Ascending aorta (tissue), 2 donors: ENCODE results near the gene PRKCA. TPM values are rescaled to one million over a fixed set of nuclear protein-coding genes. Genes with fewer than 3 reads are reported as not detected.

Experiments
- DNase-seq, 2 donors: peaks; one replicate each; pipeline ENCODE4 v3.0.0-alpha.2; 2019; ENCODE audit warnings: low spot score in 2 of 2
- H3K27ac ChIP-seq, 2 donors: fragments of 200-600 bp; sonication (generic); one replicate each; pipeline ENCODE4 v1.5.1; 2016 to 2017; ENCODE audit warnings: mild to moderate bottlenecking in 1 of 2
- H3K27me3 ChIP-seq: fragments of 200-600 bp; sonication (generic); one replicate; pipeline ENCODE4 v1.5.1; 2017
- H3K36me3 ChIP-seq, 2 donors: fragments of 200-600 bp; sonication (generic); one replicate each; pipeline ENCODE4 v1.5.1; 2016
- H3K4me1 ChIP-seq, 2 donors: fragments of 200-600 bp; sonication (generic); one replicate each; pipeline ENCODE4 v1.5.1; 2016 to 2017; ENCODE audit warnings: mild to moderate bottlenecking in 1 of 2
- H3K4me3 ChIP-seq, 2 donors: fragments of 200-600 bp; sonication (generic); one replicate each; pipeline ENCODE4 v1.5.1; 2016 to 2017; ENCODE audit warnings: mild to moderate bottlenecking in 1 of 2
- H3K9me3 ChIP-seq, 2 donors: fragments of 200-600 bp; sonication (generic); one replicate each; pipeline ENCODE4 v1.5.1; 2016
- CTCF ChIP-seq, 3 experiments: fragments of 200-600 bp in 2 of 3; fragments of 450-650 bp in 1 of 3; sonication (generic) in 2 of 3; IDR thresholded peaks; one replicate each; pipeline ENCODE4 v1.5.1; 2016 to 2019; ENCODE audit warnings: antibody characterized with exemption in 3 of 3, mild to moderate bottlenecking in 1 of 3, moderate library complexity in 1 of 3
- intact Hi-C: fragments of 100-400 bp; cut with DNase I; formaldehyde crosslinking; loops from one replicate; pipeline ENCODE4 v1.15.1; 2023
- total RNA-seq: library from RNA; depleted of rRNA; stranded (reverse); fragments of >200 nt; gene quantifications from one replicate; pipeline ENCODE4 v1.1.0, GENCODE V29; 2016

The PRKCA gene
- total RNA-seq, 1 donor from 2014 or later = 3.2 TPM

- intact Hi-C loops = no loop called here
- Histone ChIP-seq H3K4me3 (no peak overlapping the region), H3K27ac (no peak overlapping the region), H3K4me1 (no peaks in the 10 kb centered on the region), H3K36me3 (no peaks in the 10 kb centered on the region), H3K27me3 (no peaks in the 10 kb centered on the region), H3K9me3 (no peaks in the 10 kb centered on the region)
- no peak for TF ChIP-seq CTCF (IDR thresholded peaks at IDR 0.05)
- peak in 1 of 2 donors; percentile 60 for DNase-seq
Measured at GRCh38 chr17:66691644-66692420, 389.4 kb downstream of the PRKCA start.

GRCh38 chr17:66692421-66692690, 389.9 kb downstream of the PRKCA start:
- no peaks in the 10 kb centered on the region for H3K9me3 ChIP-seq
- intact Hi-C loops = no loop called here
- no peak for TF ChIP-seq CTCF (IDR thresholded peaks at IDR 0.05)
- no peaks in the 10 kb centered on the region for H3K27me3 ChIP-seq
- no peak overlapping the region for H3K27ac ChIP-seq
- H3K4me1 ChIP-seq = no peaks in the 10 kb centered on the region
- DNase-seq = peak in 1 of 2 donors; percentile 16
- no peaks in the 10 kb centered on the region for H3K36me3 ChIP-seq
- H3K4me3 ChIP-seq = no peak overlapping the region

- no peaks in the 10 kb centered on the region for H3K36me3 ChIP-seq
- H3K27me3 ChIP-seq = no peaks in the 10 kb centered on the region
- H3K4me1 ChIP-seq = no peaks in the 10 kb centered on the region
- H3K4me3 ChIP-seq = no peak overlapping the region
- no peak for TF ChIP-seq CTCF (IDR thresholded peaks at IDR 0.05)
- intact Hi-C loops = no loop called here
- no peak for DNase-seq
- H3K27ac ChIP-seq = no peak overlapping the region
- no peaks in the 10 kb centered on the region for H3K9me3 ChIP-seq
Measured at GRCh38 chr17:66695098-66695497, 392.7 kb downstream of the PRKCA start.

GRCh38 chr17:66698270-66698669, 395.9 kb downstream of the PRKCA start:
- Histone ChIP-seq H3K4me1 (no peaks in the 10 kb centered on the region), H3K4me3 (no peak overlapping the region), H3K27ac (no peak overlapping the region), H3K36me3 (no peaks in the 10 kb centered on the region), H3K9me3 (no peaks in the 10 kb centered on the region), H3K27me3 (no peaks in the 10 kb centered on the region)
- no peak for DNase-seq
- intact Hi-C loops = no loop called here
- TF ChIP-seq CTCF (IDR thresholded peaks at IDR 0.05) = no peak

- no peak for TF ChIP-seq CTCF (IDR thresholded peaks at IDR 0.05)
- intact Hi-C loops = no loop called here
- no peaks in the 10 kb centered on the region for H3K4me1 ChIP-seq
- H3K9me3 ChIP-seq = no peaks in the 10 kb centered on the region
- DNase-seq = no peak
- H3K27ac ChIP-seq = no peak overlapping the region
- no peaks in the 10 kb centered on the region for H3K27me3 ChIP-seq
- H3K4me3 ChIP-seq = no peak overlapping the region
- H3K36me3 ChIP-seq = no peaks in the 10 kb centered on the region
Measured at GRCh38 chr17:66701462-66701861, 399.0 kb downstream of the PRKCA start.
